GM11168 (cell line): ENCODE data around the gene ACMSD.
"Not testable (repeated sequence)": the region's sequence is repeated elsewhere in the genome, so short reads cannot be mapped to it uniquely, and the experiment has no call there.

ENCODE experiments used
- in situ Hi-C: fragments of 300-500 bp; cut with MboI; formaldehyde crosslinking; loops from one replicate; pipeline ENCODE4 v1.12.0; 2022; ENCODE audit warnings: low sequenced_read_pairs; ENCODE audit not compliant: unreplicated experiment

The ACMSD gene

DNA sequence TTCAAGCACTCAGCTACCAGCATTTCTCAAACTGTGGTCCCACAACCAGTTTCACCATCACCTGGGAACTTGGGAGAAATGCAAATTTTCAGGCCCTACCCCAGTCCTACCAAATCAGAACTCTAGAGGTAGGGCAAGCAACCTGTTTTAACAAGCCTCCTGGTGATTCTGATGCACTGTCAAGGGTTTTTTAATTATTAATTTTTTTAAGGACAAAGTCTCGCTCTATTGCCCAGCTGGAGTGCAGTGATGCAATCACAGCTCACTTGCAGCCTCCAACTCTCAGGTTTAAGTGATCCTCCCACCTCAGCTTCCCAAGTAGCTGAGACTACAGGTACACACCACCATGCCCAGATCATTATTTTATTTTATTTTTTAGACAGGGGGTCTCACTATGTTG lies 7.8 kb downstream of the ACMSD start:
- in situ Hi-C loops = no loop called here

DNA sequence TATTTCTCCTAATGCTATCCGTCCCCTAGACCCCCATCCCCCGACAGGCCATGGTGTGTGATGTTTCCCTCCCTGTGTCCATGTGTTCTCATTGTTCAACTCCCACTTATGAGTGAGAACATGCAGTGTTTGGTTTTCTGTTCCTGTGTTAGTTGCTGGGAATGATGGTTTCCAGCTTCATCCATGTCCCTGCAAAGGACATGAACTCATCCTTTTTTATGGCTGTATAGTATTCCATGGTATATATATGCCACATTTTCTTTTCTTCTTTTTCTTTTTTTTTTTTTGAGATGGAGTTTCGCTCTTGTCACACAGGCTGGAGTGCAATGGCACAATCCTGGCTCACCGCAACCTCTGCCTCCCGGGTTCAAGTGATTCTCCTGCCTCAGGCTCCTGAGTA lies 9.2 kb downstream of the ACMSD start:
- in situ Hi-C loops = not testable (repeated sequence)

DNA sequence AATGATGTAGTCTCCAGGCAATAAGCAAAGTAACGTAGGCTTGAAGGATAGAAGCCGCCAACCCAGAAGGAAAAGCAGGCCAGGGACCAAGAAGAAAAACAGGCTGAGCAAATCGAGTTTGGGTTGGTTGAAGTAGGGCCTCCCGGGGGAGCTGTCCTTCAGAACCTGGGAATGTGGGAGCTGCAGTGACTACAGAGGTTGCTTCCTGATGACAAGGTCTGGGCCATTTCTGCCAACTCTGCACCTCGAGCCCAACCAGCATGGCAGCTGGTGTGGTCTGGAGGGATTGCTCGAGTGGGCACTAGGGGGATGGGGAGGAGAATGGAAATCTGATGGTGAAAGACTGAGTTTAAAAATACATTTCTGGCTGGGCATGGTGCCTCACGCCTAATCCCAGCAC lies 14.1 kb downstream of the ACMSD start:
- in situ Hi-C loops = no loop called here

DNA sequence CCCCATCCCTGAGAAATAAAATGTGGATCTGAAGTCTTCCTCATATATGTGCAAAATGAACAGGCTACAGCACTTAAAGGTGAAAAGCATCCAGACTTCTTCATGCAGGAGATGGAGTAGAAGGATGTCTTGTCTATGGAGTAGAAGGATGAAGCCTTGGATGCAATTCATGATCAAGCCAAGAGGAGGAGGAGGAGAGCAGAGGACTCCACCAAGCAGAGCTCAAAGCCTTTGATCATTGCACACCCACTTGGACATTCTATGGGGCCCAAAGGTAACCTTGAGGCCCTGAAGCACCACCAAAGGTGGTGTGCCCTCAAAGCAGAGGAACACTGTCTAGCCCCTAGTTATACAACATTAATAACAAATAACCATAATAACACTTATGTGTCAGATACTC lies 17.3 kb downstream of the ACMSD start:
- in situ Hi-C loops = no loop called here

DNA sequence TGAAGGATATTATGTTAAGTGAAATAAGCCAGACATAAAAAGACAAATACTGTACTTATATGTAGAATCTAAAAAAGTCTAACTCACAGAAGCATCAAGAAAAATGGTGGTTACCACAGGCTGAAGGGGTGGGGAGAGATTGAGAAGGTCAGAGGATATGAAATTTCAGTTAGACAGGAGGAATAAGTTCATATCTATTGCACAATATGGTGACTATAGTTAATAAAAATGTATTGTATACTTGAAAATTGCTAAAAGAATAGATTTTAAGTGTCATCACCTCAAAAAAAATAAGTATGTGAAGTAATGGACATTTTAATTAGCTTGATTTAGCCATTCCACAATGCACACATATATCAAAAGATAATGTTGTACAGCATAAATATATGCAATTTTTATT lies 19.8 kb downstream of the ACMSD start:
- in situ Hi-C loops = no loop called here

DNA sequence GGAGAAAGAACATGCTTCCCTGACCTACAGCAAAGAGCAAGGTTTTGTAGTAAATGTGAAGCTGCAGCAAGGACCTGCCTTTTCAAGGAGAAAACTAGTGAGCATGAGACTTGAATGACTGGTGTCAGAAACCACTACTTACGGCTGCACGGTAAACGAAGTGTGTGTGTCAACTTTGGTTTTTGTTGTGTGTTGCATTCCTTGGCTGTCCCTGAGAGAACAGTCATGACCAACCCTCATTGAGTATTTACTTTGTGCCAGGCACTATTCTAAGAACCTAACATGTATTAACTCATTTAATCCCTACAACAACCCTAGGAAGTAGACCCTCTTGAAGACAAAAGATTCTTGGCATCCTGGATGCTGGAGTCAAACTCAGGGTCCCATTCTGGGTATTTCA lies 22.8 kb downstream of the ACMSD start:
- in situ Hi-C loops = no loop called here

DNA sequence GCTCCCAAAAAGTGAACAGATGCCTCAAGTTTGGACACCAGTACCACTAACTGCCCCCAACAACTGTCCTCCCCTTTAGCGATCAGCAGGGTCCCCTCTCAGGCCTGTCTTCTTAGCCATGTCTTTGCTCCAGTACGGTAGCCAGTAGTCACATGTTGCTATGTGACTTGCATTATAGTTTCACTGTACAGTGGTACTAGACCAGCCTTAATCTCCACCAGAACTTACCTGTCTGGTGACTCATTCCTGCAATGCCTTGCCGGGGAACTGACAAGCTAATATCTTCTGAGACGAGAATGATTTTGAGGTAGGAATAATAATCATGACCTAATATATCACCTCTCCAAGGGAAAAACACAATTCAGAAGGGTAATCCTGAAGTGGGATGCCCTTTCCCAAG lies 23.7 kb downstream of the ACMSD start:
- in situ Hi-C loops = no loop called here

DNA sequence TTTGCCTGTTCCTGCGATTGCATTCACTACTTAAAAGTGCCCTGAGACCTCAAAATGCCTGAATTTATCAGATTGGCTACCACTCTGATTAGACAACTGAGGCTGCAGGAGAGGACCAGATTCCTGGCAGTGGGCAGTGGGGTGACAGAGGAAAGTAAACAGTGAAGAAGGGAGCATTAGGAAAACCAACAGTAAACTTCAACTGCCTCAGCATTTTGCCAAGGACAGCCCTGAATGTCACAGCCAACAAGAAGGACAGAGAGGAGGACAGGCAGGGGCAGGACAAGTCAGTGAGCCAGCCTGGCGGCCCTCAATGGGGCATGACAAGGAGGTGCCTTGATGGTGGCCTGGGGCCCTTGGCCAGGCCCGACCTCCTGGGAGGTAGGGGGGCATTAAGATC lies 24.3 kb downstream of the ACMSD start:
- in situ Hi-C loops = no loop called here

DNA sequence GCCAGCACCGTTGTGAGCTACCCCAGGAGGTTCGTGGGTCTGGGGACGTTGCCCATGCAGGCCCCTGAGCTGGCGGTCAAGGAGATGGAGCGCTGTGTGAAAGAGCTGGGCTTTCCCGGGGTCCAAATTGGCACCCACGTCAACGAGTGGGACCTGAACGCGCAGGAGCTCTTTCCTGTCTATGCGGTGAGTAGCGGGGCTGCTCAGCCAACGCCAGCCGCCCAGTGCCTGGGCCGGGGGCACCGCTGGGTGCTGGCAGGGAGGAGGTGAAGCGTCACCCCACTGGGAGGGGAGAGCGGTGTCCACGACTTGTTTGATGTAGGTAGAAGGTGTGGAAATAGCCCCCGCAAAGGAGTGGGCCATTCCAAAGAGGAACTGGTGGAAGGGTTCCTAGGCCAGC lies 25.0 kb downstream of the ACMSD start:
- in situ Hi-C loops = no loop called here

DNA sequence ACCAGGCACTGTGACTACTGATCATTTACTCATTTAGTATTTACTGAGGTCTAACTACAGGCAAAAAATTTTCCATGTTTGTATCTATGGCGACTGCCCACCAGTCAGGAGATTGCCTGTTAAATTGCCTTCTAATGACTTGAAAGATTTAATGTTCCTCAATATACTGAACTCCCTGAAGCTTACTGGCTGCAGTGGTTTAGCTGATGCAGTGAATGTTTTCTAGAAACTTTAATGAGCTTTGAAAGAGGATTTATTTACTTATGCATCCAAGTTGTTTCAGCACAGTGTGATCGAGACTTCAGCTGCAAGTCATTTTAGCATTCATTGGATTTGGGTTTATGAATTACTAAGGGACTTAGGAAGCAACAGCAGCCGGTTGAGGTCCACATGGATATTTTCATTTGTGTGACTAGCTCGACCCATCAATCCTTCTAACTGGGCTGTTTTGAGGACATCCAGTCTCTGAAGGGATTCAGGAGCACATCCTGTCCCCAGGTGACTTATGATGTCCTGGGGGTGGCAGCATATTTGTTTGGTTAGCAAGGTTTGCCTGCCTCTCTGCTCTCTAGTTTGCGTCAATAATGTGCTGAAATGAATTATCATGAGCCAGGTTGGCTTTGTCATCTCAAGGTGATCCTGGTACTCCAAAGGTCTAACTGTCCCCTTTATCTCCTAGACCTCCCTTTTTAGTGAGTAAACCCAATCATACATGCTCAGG lies 26.8 kb downstream of the ACMSD start:
- in situ Hi-C loops = no loop called here

DNA sequence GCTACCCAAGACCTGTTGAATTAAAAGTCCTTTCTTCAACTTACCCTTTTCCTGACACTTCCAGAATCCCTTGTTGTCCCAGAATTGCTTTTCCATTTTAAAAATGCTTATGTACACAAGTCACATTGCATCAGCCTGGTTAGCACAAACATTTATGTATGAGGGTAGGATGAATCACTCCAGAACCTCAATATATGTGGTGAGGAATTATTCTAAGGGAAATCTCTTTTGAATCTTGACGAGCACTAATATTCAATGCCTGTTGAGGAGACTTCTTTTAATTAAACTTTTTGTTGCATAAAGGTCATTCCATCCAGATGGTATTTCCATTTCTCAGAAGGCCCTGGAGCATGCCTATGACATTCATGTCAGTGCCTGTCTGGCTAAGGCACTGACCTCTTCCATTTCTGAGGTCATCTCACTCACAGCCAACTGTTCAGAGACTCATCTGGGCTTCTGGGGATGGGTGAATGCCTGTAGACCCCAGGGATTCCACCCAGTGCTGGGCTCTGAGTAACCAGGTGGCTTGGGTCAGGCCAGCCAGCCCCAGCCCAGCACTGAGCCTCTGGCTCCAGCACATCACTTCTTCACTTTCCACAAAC lies 28.2 kb downstream of the ACMSD start:
- in situ Hi-C loops = no loop called here

DNA sequence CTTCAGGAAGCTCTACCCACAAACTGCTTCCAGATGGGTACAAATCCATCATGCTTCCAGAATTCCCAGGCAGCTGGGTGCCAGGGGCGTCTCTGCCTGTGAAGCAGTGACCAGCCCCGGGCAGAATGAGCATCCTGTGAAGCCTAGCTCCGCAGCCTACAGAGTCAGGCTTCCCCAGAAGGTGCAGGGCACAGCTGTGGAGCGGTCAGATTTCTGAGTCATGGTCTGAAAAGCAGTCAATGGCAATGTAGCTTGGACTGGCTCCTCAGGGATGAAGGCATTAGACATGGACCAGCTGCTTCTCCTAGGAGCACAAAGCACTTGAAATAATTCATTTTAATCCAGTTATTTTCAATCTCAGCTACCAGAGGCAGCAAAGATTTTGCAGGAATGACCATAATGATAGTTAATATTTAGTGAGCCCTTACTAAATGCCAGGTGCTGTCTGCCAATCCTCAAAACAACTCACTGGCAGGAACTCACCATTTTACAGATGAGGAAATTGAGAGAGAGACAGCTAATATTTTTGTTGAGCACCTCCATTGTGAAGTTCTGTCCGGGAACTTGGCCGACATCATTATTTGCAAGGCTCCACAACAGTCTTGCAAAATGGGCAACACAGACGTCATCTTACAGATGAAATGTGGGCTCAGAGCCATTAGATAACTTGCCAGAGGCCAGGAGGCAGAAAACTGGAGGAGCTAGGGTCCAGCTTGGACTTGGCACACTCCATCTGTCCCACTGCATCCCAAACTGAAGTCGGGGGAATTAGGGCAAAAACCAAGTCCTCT lies 31.7 kb downstream of the ACMSD start:
- in situ Hi-C loops = no loop called here

DNA sequence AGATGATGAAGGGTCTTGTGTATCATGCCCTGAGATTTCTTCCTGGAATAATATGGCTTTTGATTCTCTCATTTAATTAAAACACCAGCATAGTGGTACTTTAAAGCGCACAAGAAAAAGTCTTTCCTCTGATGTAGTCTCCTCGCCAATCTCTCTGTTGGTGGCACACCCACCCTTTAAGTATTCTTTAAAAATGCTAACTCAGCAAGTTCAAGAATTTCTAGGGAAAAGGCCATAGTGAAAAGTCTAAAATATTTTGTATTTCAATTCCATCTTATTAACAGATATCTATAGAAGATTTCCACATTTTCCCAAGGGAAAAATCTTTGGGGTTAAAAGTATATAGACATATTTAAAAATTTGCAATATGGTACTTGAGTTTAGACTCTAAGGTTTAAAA lies 34.7 kb downstream of the ACMSD start:
- in situ Hi-C loops = no loop called here

DNA sequence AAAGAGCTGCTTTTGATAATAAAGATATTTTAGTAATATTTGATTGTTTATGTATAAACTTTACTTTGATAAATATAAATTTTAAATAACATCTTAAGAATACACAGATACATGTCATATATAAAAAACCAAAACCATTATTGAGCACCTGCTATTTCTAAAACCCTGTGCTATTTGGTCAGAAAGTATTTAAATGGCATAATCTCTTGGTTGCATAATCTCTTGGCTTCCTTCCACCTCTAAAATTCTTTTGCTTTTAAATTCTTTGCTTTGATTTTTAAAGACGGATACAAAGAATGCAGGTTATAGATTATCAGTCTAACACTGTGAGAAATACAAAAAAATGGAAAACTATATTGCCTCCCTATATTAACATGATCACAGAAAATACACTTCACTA lies 36.9 kb downstream of the ACMSD start:
- in situ Hi-C loops = no loop called here

DNA sequence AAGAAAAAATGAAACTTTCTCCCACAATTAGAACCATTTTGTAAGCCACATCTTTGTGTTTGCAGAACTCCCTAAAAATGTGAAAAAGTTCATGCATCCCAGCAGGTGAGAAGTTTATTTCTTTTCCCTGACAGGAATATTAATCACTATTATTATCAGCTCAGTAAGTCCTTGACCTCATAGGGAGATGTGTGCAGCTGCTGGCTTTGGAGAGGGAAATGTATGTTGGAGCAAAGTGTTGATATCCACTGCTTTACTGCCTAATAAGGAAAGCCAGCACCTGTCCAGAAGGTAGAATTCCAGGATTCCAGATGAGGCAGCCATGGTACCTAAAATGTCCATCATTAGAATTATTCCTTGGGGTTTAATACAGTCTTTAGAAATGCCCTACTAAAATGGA lies 44.4 kb downstream of the ACMSD start:
- in situ Hi-C loops = no loop called here

DNA sequence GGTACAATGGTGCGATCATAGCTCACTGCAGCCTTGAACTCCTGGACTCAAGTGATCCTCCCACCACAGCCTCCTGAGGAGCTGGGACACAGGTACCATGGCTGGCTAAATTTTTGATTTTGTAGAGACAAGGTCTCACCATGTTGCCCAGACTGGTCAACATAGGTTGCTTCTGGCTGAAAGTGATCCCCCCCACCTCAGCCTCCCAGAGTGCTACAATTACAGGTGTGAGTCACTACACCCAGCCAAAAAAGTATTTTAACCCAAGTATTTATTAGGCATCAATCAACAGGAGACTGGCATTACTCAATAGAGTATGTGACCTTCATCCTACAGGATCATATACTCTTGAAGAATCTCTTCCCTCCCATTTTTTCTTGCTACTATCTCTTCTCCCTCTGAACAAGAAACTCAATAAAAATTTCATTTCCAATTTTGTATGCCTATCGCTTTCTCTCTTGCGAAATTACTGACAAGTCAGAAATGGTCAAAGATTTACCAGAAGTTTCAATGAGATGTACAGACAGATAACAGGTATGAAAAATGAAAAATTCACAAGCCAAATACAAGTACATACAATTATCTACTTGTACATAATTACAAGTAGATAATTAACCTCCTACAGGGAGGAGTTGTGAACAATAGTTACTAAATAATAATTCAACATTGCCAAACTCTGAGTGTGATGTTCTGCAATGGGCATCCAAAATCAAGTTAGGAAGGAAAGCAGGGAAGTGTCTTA lies 45.3 kb downstream of the ACMSD start:
- in situ Hi-C loops = no loop called here

DNA sequence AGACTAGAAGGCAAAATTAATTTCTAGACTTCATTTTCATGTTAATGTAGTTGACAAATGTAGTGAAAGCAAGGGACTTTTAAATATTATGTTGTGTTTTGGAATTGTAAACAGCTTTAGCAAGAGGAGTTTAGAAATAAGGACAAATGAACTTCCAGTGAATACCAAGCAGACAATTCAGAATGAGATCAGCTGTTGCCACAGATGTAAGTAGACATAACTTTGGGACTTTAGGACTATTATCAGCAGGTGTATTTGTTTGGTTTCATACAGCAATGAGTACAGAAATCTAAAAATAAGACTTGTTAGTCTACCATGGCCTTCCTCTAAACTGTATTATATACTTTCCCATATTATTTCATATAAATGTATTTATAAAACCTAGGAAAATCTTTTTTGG lies 46.0 kb downstream of the ACMSD start:
- in situ Hi-C loops = no loop called here

DNA sequence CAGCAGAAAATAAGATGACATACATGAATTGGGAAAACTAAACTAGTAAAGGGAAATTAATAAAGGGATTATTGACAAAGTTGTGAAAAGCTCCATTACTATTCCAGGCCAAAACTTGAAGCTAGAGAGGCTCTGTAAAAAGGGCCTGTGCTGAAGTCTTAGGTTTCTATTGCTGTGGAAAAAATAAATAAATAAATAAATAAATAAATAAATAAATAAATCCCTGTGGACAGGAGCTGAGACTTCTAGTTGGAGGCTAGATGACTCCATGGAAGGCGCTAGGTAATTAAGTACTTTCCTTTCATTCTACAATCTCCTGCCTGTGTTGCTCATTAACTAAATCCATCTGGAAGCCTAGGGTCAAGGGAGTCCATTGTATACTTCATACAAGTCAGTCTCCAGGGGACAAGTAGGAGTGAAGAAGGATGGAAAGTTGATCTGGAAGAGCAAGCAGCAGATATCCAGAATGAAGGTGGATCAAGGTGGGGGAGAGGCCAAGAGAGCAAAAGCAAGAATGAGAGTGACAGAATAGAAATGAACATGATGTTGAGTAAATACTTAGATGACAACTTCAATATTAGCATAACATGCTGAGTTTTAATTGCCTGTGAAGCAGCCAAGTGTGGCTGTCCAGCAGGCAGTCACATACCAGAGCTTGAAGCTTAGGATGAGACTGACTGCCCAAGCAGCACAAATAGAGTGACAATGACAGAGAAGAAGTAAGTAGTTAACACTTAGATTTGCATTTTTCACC lies 54.0 kb downstream of the ACMSD start:
- in situ Hi-C loops = no loop called here

DNA sequence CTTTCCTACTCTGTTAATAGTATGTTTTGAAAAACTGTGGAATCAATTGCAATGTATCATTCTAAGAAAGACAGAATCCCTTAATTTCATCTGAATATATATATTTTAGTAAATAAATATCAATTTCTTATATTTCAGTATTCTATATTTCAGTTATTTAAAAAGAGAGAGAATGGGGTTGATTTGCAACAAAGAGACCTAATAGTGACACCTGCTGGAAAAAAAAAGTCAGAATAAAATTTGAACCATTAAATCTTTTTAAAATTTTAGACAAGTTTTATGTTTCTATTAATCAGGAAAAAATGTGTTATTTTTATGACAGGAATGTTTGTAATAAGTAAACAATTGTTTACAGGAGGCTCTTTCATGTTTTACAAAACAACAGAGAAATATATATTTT lies 59.5 kb downstream of the ACMSD start:
- in situ Hi-C loops = no loop called here

DNA sequence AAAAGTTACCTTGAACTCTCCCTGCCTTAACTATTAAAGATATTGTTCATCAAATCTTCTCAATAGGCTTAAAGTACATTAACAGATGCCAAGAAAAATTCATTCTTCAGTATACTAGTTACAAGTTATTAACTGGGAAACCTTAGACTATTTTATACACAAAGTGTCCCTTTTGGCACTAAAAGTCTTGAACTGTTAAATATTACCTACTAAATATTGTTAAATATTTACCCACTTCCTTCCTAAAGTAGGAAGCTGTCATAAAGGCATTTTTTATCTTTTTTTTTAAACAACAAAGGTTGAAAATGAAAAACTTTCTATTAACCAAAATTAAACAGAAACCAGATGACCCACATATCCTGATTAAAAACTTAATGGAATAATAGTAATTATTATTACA lies 60.8 kb downstream of the ACMSD start:
- in situ Hi-C loops = no loop called here
